ENCODE results near the gene PWP2. TPM values are rescaled to one million over a fixed set of nuclear protein-coding genes. Genes with fewer than 3 reads are reported as not detected.
"Not testable (repeated sequence)": the region's sequence is repeated elsewhere in the genome, so short reads cannot be mapped to it uniquely, and the experiment has no call there.

PWP2 gene
- total RNA-seq, 1 donor from 2014 or later: 8.5 TPM

- not testable (repeated sequence) for DNase-seq (ENCODE audit: low read depth in 2 of 2)
Measured at GRCh38 chr21:44160298-44160672, 53.1 kb downstream of the PWP2 start.

GRCh38 chr21:44160821-44161220 lies 53.6 kb downstream of the PWP2 start:
- DNase-seq (ENCODE audit: low read depth in 2 of 2): not testable (repeated sequence)

GRCh38 chr21:44163167-44163653 lies 56.0 kb downstream of the PWP2 start:
- DNase-seq (ENCODE audit: low read depth in 2 of 2): not testable (repeated sequence)

GRCh38 chr21:44165933-44166332 lies 58.7 kb downstream of the PWP2 start:
- not testable (repeated sequence) for DNase-seq (ENCODE audit: low read depth in 2 of 2)

GRCh38 chr21:44167527-44167926 lies 60.3 kb downstream of the PWP2 start:
- not testable (repeated sequence) for DNase-seq (ENCODE audit: low read depth in 2 of 2)

- not testable (repeated sequence) for DNase-seq (ENCODE audit: low read depth in 2 of 2)
Measured at GRCh38 chr21:44170326-44170725, 63.1 kb downstream of the PWP2 start.

GRCh38 chr21:44170863-44171262 lies 63.7 kb downstream of the PWP2 start:
- DNase-seq (ENCODE audit: low read depth in 2 of 2): not testable (repeated sequence)

GRCh38 chr21:44171962-44172572 lies 64.9 kb downstream of the PWP2 start:
- not testable (repeated sequence) for DNase-seq (ENCODE audit: low read depth in 2 of 2)

GRCh38 chr21:44172741-44173140 lies 65.5 kb downstream of the PWP2 start:
- not testable (repeated sequence) for DNase-seq (ENCODE audit: low read depth in 2 of 2)

- DNase-seq (ENCODE audit: low read depth in 2 of 2): not testable (repeated sequence)
Measured at GRCh38 chr21:44175189-44175588, 68.0 kb downstream of the PWP2 start.

- DNase-seq (ENCODE audit: low read depth in 2 of 2): not testable (repeated sequence)
Measured at GRCh38 chr21:44176127-44176526, 68.9 kb downstream of the PWP2 start.

Other genes starting within 250 kb of the PWP2 start
- gene AGPAT3, start 242.2 kb upstream of the PWP2 start, total RNA-seq: 34.4 and 46.8 TPM in 2 replicates
- gene TRAPPC10, start 95.1 kb upstream of the PWP2 start, total RNA-seq: 16.7 and 23.5 TPM in 2 replicates
- 10.7 and 21.1 TPM in 2 replicates for gene GATD3, start 26.3 kb downstream of the PWP2 start, total RNA-seq
- 0.51 and 1.1 TPM in 2 replicates for gene ICOSLG, start 133.5 kb downstream of the PWP2 start, total RNA-seq
- gene DNMT3L, start 154.5 kb downstream of the PWP2 start, total RNA-seq: not detected in 2 replicates
- gene AIRE, start 178.5 kb downstream of the PWP2 start, total RNA-seq: not detected in 2 replicates
- gene PFKL, start 192.7 kb downstream of the PWP2 start, total RNA-seq: 240 and 365 TPM in 2 replicates
- gene CFAP410, start 232.0 kb downstream of the PWP2 start, total RNA-seq: 3.6 and 6.7 TPM in 2 replicates
- 0.25 and 0.39 TPM in 2 replicates for gene TRPM2, start 246.2 kb downstream of the PWP2 start, total RNA-seq

Data from dermis microvascular lymphatic vessel endothelial cell (primary cell).